SU-DHL-6 (cell line): ENCODE measurements around the gene STK10.

Source experiments
- H2AFZ ChIP-seq: fragments of 200-600 bp; sonication (generic); 2 replicates; pipeline ENCODE4 v1.6.1; 2014; ENCODE audit warnings: low read depth, mild to moderate bottlenecking, moderate library complexity, mixed read lengths, antibody characterized with exemption, low read length; ENCODE audit not compliant: severe bottlenecking
- H3F3A ChIP-seq: fragments of 200-600 bp; shearing (Covaris generic); 2 replicates; pipeline ENCODE4 v1.6.0; 2016; ENCODE audit warnings: antibody characterized with exemption, mild to moderate bottlenecking; ENCODE audit not compliant: insufficient read depth
- H3K27ac ChIP-seq: fragments of 200-600 bp; sonication (generic); 2 replicates; pipeline ENCODE4 v1.5.1; 2016; ENCODE audit warnings: low read depth, mild to moderate bottlenecking, low read length, moderate library complexity, mixed read lengths
- H3K27me3 ChIP-seq: fragments of 200-600 bp; sonication (generic), shearing (Covaris generic); 2 replicates; pipeline ENCODE4 v1.6.0; 2014; ENCODE audit warnings: mild to moderate bottlenecking, low read length
- H3K36me3 ChIP-seq: fragments of 200-600 bp; sonication (generic); 2 replicates; pipeline ENCODE4 v1.6.1; 2014; ENCODE audit warnings: mild to moderate bottlenecking, low read length, mixed read lengths
- H3K4me2 ChIP-seq: fragments of 300-600, 200-600 bp; shearing (Covaris generic), sonication (generic); 2 replicates; pipeline ENCODE4 v1.6.0; 2014; ENCODE audit warnings: low read length, low read depth, mild to moderate bottlenecking; ENCODE audit not compliant: poor library complexity, severe bottlenecking
- H3K4me3 ChIP-seq: fragments of 200-600 bp; sonication (generic); 2 replicates; pipeline ENCODE4 v1.5.1; 2014; ENCODE audit warnings: antibody characterized with exemption, low read length, mild to moderate bottlenecking, mixed read lengths; ENCODE audit not compliant: insufficient read depth, poor library complexity, severe bottlenecking
- H3K79me2 ChIP-seq: fragments of 200-600 bp; sonication (generic); 2 replicates; pipeline ENCODE4 v1.6.1; 2014; ENCODE audit warnings: mild to moderate bottlenecking, low read length, moderate library complexity; ENCODE audit not compliant: insufficient read depth
- H3K9ac ChIP-seq: fragments of 200-600 bp; sonication (generic); 2 replicates; pipeline ENCODE4 v1.7.0; 2014; ENCODE audit warnings: mild to moderate bottlenecking, low read length
- H3K9me2 ChIP-seq: fragments of 200-600 bp; sonication (generic); replicated peaks from 2 replicates; pipeline ENCODE4 v1.6.1; 2014; ENCODE audit warnings: low read length; ENCODE audit not compliant: insufficient read depth
- H3K9me3 ChIP-seq: fragments of 200-600 bp; sonication (generic); 2 replicates; pipeline ENCODE4 v1.6.1; 2014; ENCODE audit warnings: low read length, mixed read lengths; ENCODE audit not compliant: insufficient read depth
- H4K20me1 ChIP-seq: fragments of 200-600 bp; sonication (generic); 2 replicates; pipeline ENCODE4 v1.6.1; 2014; ENCODE audit warnings: low read depth, mild to moderate bottlenecking, antibody characterized with exemption, low read length, moderate library complexity, mixed read lengths
- CTCF ChIP-seq: fragments of 200-600 bp; sonication (generic); IDR thresholded peaks from one replicate; pipeline ENCODE4 v1.5.1; 2017; ENCODE audit warnings: antibody characterized with exemption, mild to moderate bottlenecking, low read length, moderate library complexity; ENCODE audit not compliant: insufficient read depth, poor library complexity, severe bottlenecking
- EZH2phosphoT487 ChIP-seq: fragments of 200-600 bp; sonication (generic), shearing (Covaris generic); conservative IDR thresholded peaks from 2 replicates; pipeline ENCODE4 v1.6.1; 2018; ENCODE audit warnings: mild to moderate bottlenecking, antibody characterized with exemption, low read length, moderate library complexity, mixed read lengths

STK10 gene

GRCh38 chr5:172064358-172064757 lies 123.7 kb downstream of the STK10 start:
- Histone ChIP-seq H3K4me3 (no peak overlapping the region), H3K9me3 (no peaks in the 10 kb centered on the region), H3K36me3 (peaks cover 6% of the 10 kb centered on the region; the same call in 1 of the 2 replicates), H2AFZ (no peak overlapping the region), H3K79me2 (no peaks in the 10 kb centered on the region), H3K4me2 (no peak overlapping the region), H3F3A (peaks cover 3% of the 10 kb centered on the region; the same call in 1 of the 2 replicates), H3K27ac (no peak overlapping the region), H3K9me2 (no peaks in the 10 kb centered on the region), H4K20me1 (no peaks in the 10 kb centered on the region), H3K27me3 (no peaks in the 10 kb centered on the region), H3K9ac (no peak overlapping the region)
- TF ChIP-seq CTCF (no peak), EZH2phosphoT487 (no peak)

GRCh38 chr5:172063463-172064235 lies 124.4 kb downstream of the STK10 start:
- no peak overlapping the region for H3K4me2 ChIP-seq
- 0 out of 2 replicates have a peak, but pooled peaks cover 2% of the 10 kb centered on the region for H3K36me3 ChIP-seq
- no peaks in the 10 kb centered on the region for H3F3A ChIP-seq
- TF ChIP-seq CTCF (no peak), EZH2phosphoT487 (no peak)
- H3K9ac ChIP-seq, result no peak overlapping the region
- no peak overlapping the region for H3K27ac ChIP-seq
- no peaks in the 10 kb centered on the region for H3K9me3 ChIP-seq
- no peaks in the 10 kb centered on the region for H3K79me2 ChIP-seq
- H3K4me3 ChIP-seq, result no peak overlapping the region
- no peaks in the 10 kb centered on the region for H3K27me3 ChIP-seq
- no peaks in the 10 kb centered on the region for H4K20me1 ChIP-seq
- H3K9me2 ChIP-seq, result no peaks in the 10 kb centered on the region
- H2AFZ ChIP-seq, result no peak overlapping the region

- Histone ChIP-seq H3F3A (0 out of 2 replicates have a peak, but pooled peaks cover 2% of the 10 kb centered on the region), H3K9me3 (no peaks in the 10 kb centered on the region), H3K9ac (no peak overlapping the region), H3K79me2 (no peaks in the 10 kb centered on the region), H3K4me2 (no peak overlapping the region), H3K4me3 (no peak overlapping the region), H3K27ac (no peak overlapping the region), H4K20me1 (no peaks in the 10 kb centered on the region), H3K27me3 (no peaks in the 10 kb centered on the region), H3K9me2 (no peaks in the 10 kb centered on the region), H2AFZ (no peak overlapping the region), H3K36me3 (no peaks in the 10 kb centered on the region)
- TF ChIP-seq EZH2phosphoT487 (no peak), CTCF (peak; percentile 30)
Observed at GRCh38 chr5:172059661-172060100, 128.3 kb downstream of the STK10 start.
